PC-9 (cell line): ENCODE results near the gene RPL26. TPM values are rescaled to one million over a fixed set of nuclear protein-coding genes. Genes with fewer than 3 reads are reported as not detected.

Experiments used
- Bru-seq: library from RNA; stranded (reverse); fragments of 400-500 nt; gene quantifications from one replicate; lab custom pipeline; 2021; lab: Mats Ljungman, UMichigan
- BruChase-seq, 2 experiments: library from RNA; stranded (reverse); fragments of 400-500 nt; gene quantifications; one replicate each; lab custom pipeline; 2021; lab: Mats Ljungman, UMichigan
- BruUV-seq: library from RNA; stranded (reverse); fragments of 400-500 nt; replicated peaks from 2 replicates; lab custom pipeline; 2021; lab: Mats Ljungman, UMichigan
- CTCF ChIA-PET: fragments of 300-600 bp; sonication (Branson Sonifier 250); formaldehyde crosslinking; loops from one replicate; lab custom pipeline; 2022; ENCODE audit warnings: antibody characterized with exemption; lab: Charles Lee
- POLR2A ChIA-PET: fragments of 300-600 bp; sonication (Branson Sonifier 250); formaldehyde crosslinking; loops from one replicate; lab custom pipeline; 2022; ENCODE audit warnings: antibody characterized with exemption; ENCODE audit not compliant: unreplicated experiment; lab: Charles Lee
- DNase-seq, 2 experiments: peaks; one replicate each; pipeline versions ENCODE4 v3.0.0 to v3.0.0-alpha.2; 2015 to 2022; ENCODE audit warnings: mixed read lengths in 1 of 2
- H2AFZ ChIP-seq: fragments of 200-600 bp; sonication (generic); 2 replicates; pipeline ENCODE4 v1.8.1; 2017; ENCODE audit warnings: antibody characterized with exemption
- H3F3A ChIP-seq: fragments of 200-600 bp; sonication (generic); 2 replicates; pipeline ENCODE4 v1.8.1; 2017; ENCODE audit warnings: antibody characterized with exemption, mild to moderate bottlenecking, low read depth; ENCODE audit not compliant: insufficient read depth
- H3K27ac ChIP-seq: fragments of 200-600 bp; sonication (generic); 2 replicates; pipeline ENCODE4 v1.6.1; 2016; ENCODE audit warnings: mixed run types
- H3K27me3 ChIP-seq: fragments of 200-600 bp; sonication (generic); 2 replicates; pipeline ENCODE4 v1.6.1; 2016; ENCODE audit warnings: low read depth, mixed run types; ENCODE audit not compliant: insufficient read depth
- H3K36me3 ChIP-seq: fragments of 200-600 bp; sonication (generic); 2 replicates; pipeline ENCODE4 v1.6.1; 2016; ENCODE audit warnings: low read depth, mixed run types
- H3K4me1 ChIP-seq: fragments of 200-600 bp; sonication (generic); replicated peaks from 2 replicates; pipeline ENCODE4 v1.6.1; 2016; ENCODE audit warnings: mixed run types; ENCODE audit not compliant: insufficient read depth
- H3K4me2 ChIP-seq: fragments of 200-600 bp; sonication (generic); 2 replicates; pipeline ENCODE4 v1.6.1; 2017; ENCODE audit warnings: mixed run types
- H3K4me3 ChIP-seq: fragments of 200-600 bp; sonication (generic); 2 replicates; pipeline ENCODE4 v1.6.1; 2016; ENCODE audit warnings: mixed run types
- H3K79me2 ChIP-seq: fragments of 200-600 bp; sonication (generic); 2 replicates; pipeline ENCODE4 v1.6.1; 2017; ENCODE audit warnings: low read depth, mixed run types
- H3K9me2 ChIP-seq: fragments of 200-600 bp; sonication (generic); 2 replicates; pipeline ENCODE4 v1.8.1; 2017; ENCODE audit warnings: mild to moderate bottlenecking; ENCODE audit not compliant: insufficient read depth
- H3K9me3 ChIP-seq: fragments of 200-600 bp; sonication (generic); 2 replicates; pipeline ENCODE4 v1.8.1; 2016; ENCODE audit warnings: low read depth; ENCODE audit not compliant: insufficient read depth
- H4K20me1 ChIP-seq: fragments of 200-600 bp; sonication (generic); 2 replicates; pipeline ENCODE4 v1.8.1; 2017; ENCODE audit not compliant: insufficient read depth
- CTCF ChIP-seq: fragments of 200-600 bp; sonication (generic); conservative IDR thresholded peaks from 2 replicates; pipeline ENCODE4 v1.6.1; 2017; ENCODE audit warnings: mixed run types, antibody characterized with exemption, mild to moderate bottlenecking, moderate library complexity
- EZH2 ChIP-seq: fragments of 200-600 bp; sonication (generic); IDR thresholded peaks from 2 replicates; pipeline ENCODE4 v1.8.0; 2017; ENCODE audit warnings: antibody characterized with exemption, low read depth
- intact Hi-C: fragments of 100-400 bp; cut with micrococcal nuclease; formaldehyde crosslinking; loops from one replicate; pipeline ENCODE4 v1.10.0; 2022; ENCODE audit not compliant: unreplicated experiment
- long read RNA-seq: library from polyadenylated mRNA; stranded (forward); transcript quantifications from one replicate; pipeline ENCODE4 v2.0.0, GENCODE V29; 2022
- total RNA-seq: library from RNA; stranded (reverse); gene quantifications from 2 replicates; pipeline ENCODE4 v1.2.3, GENCODE V29; 2021

RPL26 gene
- total RNA-seq, result 2,320 and 2,519 TPM in 2 replicates
- percentile 100 among the genes with signal in this experiment for Bru-seq, nascent RNA
- BruChase-seq, experiment 1, labeled RNA remaining after a 2-hour chase, result percentile 100 among the genes with signal in this experiment
- BruChase-seq, experiment 2, labeled RNA remaining after a 6-hour chase, result percentile 100 among the genes with signal in this experiment
- long read RNA-seq, transcript RPL26-209 (4 exons, 870 nt), result minor isoform, 14 of 1,472 reads
- long read RNA-seq, transcript RPL26-202 (2 exons, 456 nt), result minor isoform, 7 of 1,472 reads
- long read RNA-seq, transcript RPL26-214 (4 exons, 528 nt), result major isoform, 1,344 of 1,472 reads
- long read RNA-seq, partial matches to known transcripts, result 36 of 1,472 reads
- long read RNA-seq, other reads (novel, unspliced or antisense), result 65 of 1,472 reads

- Histone ChIP-seq H3F3A (peaks cover 61% of the 10 kb centered on the region), H3K4me2 (peak within 1 kb of the TSS; percentile 98), H3K4me3 (peak within 1 kb of the TSS; percentile 92), H3K9me3 (no peaks in the 10 kb centered on the region), H2AFZ (peak within 1 kb of the TSS; percentile 77), H3K79me2 (peaks cover 38% of the 10 kb centered on the region), H3K4me1 (peaks cover 33% of the 10 kb centered on the region), H4K20me1 (peaks cover 32% of the 10 kb centered on the region), H3K9me2 (no peaks in the 10 kb centered on the region), H3K27me3 (no peaks in the 10 kb centered on the region), H3K27ac (peak within 1 kb of the TSS; percentile 94), H3K36me3 (peaks cover 33% of the 10 kb centered on the region)
- peak; percentile 89 to 97 for DNase-seq
- CTCF ChIA-PET, result interaction anchor here (0.6 to 1.5 kb wide), 18 partner anchors 8 to 1163 kb away, joined by 3 to 23 read pairs (median 4); partner anchors contain the start of gene NDEL1
- intact Hi-C loops, result loop anchor here (1.0 to 10.0 kb wide), 10 partner anchors 53 to 1142 kb away; partner anchors contain the start of gene ALOXE3
- TF ChIP-seq EZH2, result no peak
- peak; percentile 92 for TF ChIP-seq CTCF
- POLR2A ChIA-PET, result interaction anchor here (0.5 to 1.2 kb wide), 13 partner anchors 11 to 1546 kb away, joined by 3 to 14 read pairs (median 5); partner anchors contain the start of genes AURKB, CTC1, NDEL1 and SLC25A35
- no TSS peak for BruUV-seq
Observed at GRCh38 chr17:8383143-8383822, at the start of gene RPL26. TSS of gene RPL26 (minus strand) at chr17:8383193. CDS start at chr17:8382310, 883 bp downstream.

- TF ChIP-seq EZH2 (no peak), CTCF (no peak)
Observed at GRCh38 chr17:8430966-8431365, 48.0 kb upstream of the RPL26 start.

GRCh38 chr17:8426802-8427201 lies 43.8 kb upstream of the RPL26 start:
- no TSS peak for BruUV-seq
- Histone ChIP-seq H3K9me3 (no peaks in the 10 kb centered on the region), H3K27ac (no peak overlapping the region), H3K4me2 (no peak overlapping the region), H3K9me2 (no peaks in the 10 kb centered on the region), H3K36me3 (no peaks in the 10 kb centered on the region), H3K4me3 (no peak overlapping the region), H2AFZ (no peak overlapping the region), H3F3A (no peaks in the 10 kb centered on the region), H3K27me3 (no peaks in the 10 kb centered on the region), H3K4me1 (no peaks in the 10 kb centered on the region), H4K20me1 (no peaks in the 10 kb centered on the region), H3K79me2 (no peaks in the 10 kb centered on the region)
- ChIA-PET CTCF (no interaction called here), POLR2A (no interaction called here)
- TF ChIP-seq CTCF (no peak), EZH2 (no peak)
- DNase-seq, result no peak
- intact Hi-C loops, result no loop called here

More at GRCh38 chr17:8430966-8431365, 48.0 kb upstream of the RPL26 start:
- no peaks in the 10 kb centered on the region for H3K4me1 ChIP-seq
- no peaks in the 10 kb centered on the region for H3K36me3 ChIP-seq
- no peak overlapping the region for H3K27ac ChIP-seq
- H3K9me3 ChIP-seq, result no peaks in the 10 kb centered on the region
- ChIA-PET POLR2A (no interaction called here), CTCF (interaction anchor here (0.6 kb wide), 1 partner anchor 337 kb away, joined by 7 read pairs; no protein-coding TSS in a partner anchor)
- H3K27me3 ChIP-seq, result no peaks in the 10 kb centered on the region
- H3K79me2 ChIP-seq, result no peaks in the 10 kb centered on the region
- BruUV-seq, result no TSS peak
- no peak overlapping the region for H3K4me2 ChIP-seq
- H3K9me2 ChIP-seq, result no peaks in the 10 kb centered on the region
- no peak overlapping the region for H2AFZ ChIP-seq
- H3F3A ChIP-seq, result no peaks in the 10 kb centered on the region
- intact Hi-C loops, result no loop called here
- DNase-seq, result no peak
- H4K20me1 ChIP-seq, result no peaks in the 10 kb centered on the region
- no peak overlapping the region for H3K4me3 ChIP-seq
